Omental fat pad (tissue), 4 donors: ENCODE results near the gene DUSP7. TPM values are rescaled to one million over a fixed set of nuclear protein-coding genes. Genes with fewer than 3 reads are reported as not detected.
A peak's percentile ranks its signal among the peaks of the same experiment; 100 is the strongest.

Experiments
- ATAC-seq: fragments of 150-250 bp; one replicate; pipeline ENCODE4 v1.9.1; 2016; ENCODE audit warnings: mild to moderate bottlenecking, moderate library complexity; ENCODE audit not compliant: low FRiP score
- DNase-seq: peaks from one replicate; pipeline ENCODE4 v3.0.0-alpha.2; 2019; ENCODE audit warnings: low spot score
- total RNA-seq, 4 donors: library from RNA; depleted of rRNA; stranded (reverse); fragments of >200 nt; gene quantifications; one replicate each; pipeline ENCODE4 v1.1.0, GENCODE V29; 2016
- TF ChIP-seq, protein P1 (sequence below), 3 donors: fragments of 450-650 bp; IDR thresholded peaks; one replicate each; pipeline ENCODE4 v1.5.1; 2016 to 2017; ENCODE audit warnings: antibody characterized with exemption in 3 of 3, mild to moderate bottlenecking in 3 of 3, moderate library complexity in 2 of 3

Gene DUSP7
- total RNA-seq, 4 donors from 2014 or later, result 5.5 to 22.2 (median 16.8) TPM

DNA sequence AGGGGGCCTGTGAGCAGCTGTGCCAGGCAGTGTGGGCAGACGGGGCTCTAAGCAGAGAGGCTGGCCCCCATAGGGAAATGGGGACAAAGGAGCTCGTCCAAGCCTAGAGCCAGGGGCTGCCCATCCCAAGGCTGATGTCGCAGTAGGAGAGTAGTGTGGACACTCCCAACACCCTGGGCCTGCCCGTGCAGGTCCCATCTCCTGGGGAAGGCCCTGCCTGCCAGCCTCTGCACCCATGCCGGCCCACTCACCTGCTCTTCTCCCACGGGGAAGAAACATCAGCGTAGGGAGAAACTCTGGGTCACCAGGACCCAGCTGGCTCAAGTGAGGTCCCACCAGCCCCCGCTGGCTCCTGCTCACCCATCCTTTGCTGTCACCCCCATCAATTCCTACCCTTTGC, 10.7 kb upstream of the DUSP7 start:
- TF ChIP-seq, protein P1, sequence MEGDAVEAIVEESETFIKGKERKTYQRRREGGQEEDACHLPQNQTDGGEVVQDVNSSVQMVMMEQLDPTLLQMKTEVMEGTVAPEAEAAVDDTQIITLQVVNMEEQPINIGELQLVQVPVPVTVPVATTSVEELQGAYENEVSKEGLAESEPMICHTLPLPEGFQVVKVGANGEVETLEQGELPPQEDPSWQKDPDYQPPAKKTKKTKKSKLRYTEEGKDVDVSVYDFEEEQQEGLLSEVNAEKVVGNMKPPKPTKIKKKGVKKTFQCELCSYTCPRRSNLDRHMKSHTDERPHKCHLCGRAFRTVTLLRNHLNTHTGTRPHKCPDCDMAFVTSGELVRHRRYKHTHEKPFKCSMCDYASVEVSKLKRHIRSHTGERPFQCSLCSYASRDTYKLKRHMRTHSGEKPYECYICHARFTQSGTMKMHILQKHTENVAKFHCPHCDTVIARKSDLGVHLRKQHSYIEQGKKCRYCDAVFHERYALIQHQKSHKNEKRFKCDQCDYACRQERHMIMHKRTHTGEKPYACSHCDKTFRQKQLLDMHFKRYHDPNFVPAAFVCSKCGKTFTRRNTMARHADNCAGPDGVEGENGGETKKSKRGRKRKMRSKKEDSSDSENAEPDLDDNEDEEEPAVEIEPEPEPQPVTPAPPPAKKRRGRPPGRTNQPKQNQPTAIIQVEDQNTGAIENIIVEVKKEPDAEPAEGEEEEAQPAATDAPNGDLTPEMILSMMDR (IDR thresholded peaks at IDR 0.05), result no peak
- no peak for ATAC-seq
- DNase-seq, result no peak

DNA sequence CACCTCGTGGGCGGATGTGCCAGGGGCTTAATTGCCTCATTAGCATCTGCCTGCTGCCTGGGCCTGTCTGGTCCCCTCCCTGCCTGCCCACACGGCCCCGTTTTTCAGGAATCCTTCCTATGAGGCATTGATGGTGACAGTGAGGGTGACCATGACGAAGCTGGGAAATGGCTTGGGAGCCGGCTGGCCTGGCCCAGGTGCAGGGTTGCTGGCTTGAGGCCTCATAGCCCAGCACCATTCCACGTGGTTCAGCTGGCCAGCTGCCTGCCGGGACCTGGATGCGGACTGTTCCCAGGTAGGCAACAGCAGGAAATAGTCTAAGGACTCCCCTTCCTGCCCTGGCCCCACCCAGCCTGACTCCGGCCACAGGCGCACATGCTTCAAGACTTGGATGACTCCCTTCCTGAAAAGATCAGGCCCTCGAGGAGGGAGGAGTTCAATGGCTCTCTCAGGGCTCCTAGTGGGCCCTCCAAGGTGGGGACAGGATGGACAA, 8.9 kb upstream of the DUSP7 start:
- TF ChIP-seq, protein P1 (IDR thresholded peaks at IDR 0.05), result no peak
- DNase-seq (no peak), ATAC-seq (no peak)

DNA sequence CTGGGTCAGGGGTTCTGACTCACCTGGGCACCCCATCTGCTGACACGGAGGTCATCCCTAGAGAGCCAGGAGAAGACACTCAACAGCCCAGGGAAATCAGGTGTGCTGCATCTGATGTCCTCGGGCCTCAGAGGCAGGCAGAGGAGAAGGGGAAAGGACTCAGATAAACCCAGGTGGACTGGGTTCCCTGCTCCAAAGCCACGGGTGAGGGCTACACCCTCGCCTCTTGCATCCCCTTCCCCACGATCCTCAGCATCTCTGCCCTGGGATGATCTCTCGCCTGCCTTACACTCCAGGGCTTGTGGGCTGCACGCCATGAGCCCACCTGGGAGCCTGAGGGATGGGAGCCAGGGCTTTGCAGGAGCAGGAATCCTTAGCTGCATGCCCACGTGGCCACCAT, 8.2 kb upstream of the DUSP7 start:
- TF ChIP-seq, protein P1 (IDR thresholded peaks at IDR 0.05), result no peak
- ATAC-seq (no peak), DNase-seq (no peak)

DNA sequence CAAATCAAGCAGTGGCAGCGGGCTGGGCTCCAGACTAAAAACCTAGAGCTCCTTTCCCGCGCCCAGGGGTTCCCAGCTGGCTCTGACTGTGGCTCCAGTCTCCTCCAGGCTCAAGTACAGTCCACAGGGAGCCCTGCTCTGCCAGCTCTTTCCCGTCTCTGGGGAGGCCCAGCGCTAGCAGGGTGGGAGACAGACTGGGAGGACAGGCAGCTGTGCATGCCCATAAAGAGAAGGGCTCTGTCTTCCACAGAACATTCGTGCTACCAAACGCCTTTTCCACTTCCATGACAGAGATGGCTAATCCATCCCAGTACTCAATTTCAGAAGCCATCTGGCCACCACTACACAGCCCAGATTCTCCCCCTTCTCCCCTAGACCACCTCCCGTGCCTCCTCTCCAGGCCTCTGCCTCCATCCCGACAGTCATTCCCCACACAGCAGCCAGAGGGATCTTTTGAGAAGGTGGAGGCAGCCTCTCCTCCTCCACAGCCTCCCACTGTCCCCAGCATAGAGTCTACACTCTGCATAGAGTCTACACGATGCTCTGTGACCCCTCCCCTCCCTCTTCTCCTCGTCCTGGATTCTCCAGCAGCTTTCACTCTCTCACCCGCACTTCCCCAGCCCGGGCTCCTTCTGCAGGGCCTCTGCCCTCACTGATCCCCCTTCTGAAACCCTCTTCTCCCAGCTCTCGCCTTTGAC, 6.8 kb upstream of the DUSP7 start:
- ATAC-seq (no peak), DNase-seq (no peak)
- TF ChIP-seq, protein P1 (IDR thresholded peaks at IDR 0.05), result no peak

DNA sequence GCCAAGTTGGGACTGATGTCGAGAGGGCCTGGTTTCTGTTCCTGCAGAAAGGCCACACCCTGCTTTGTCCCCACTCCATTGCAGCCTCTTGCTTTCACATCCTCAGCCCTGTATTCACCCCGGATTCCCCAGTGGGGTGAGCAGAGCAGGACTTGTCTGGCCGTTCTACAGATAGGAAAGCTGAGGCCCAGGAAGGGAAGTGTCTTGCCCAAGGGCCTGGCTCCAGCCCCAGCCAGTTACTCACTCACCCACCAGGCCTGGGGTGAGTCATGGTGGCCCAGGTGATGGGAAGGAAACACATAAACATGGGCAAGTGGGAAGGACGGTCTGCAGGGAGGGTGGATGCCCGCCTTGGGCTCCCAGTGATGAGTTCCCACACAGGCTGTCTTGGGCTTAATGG, 6.1 kb upstream of the DUSP7 start:
- ATAC-seq, result peak; percentile 29
- TF ChIP-seq, protein P1 (IDR thresholded peaks at IDR 0.05), result no peak
- no peak for DNase-seq

DNA sequence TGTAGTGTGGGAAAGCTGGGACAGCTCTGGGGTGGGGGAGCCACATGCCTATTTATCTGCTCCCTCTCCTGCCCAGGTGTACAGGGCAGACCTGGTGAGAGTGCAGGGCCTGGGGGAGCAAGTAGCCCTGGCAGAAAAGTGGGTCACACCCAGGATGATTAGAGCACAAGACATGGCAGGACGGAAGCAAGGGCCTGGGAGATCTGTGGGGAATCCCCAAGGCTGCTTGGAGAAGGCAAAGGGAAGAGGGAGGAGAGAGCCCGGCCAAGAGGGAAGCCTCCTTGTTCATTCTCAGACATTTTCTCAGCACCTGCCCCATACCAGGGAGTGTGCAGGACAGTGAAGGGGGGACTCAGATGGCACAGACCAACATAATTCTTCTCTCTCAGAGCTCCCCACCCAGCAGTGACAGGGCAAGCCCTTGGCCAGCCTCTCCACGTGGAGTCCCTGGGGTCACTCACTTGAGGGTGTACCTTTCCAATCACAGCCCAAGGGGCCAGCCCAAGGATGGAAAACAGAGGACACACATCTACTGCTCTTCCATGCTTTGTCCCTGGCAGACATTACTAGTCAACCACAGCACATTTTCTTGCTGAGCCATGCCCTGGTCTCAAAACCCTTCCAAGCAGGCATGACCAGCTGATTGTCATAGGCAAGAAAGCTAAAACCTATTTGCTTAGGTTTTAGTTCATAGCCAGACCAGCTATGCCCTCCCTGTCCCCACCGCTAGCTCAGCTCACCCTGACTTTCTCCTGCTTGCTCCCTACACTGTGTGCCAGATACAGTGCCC, 4.9 kb upstream of the DUSP7 start:
- TF ChIP-seq, protein P1 (IDR thresholded peaks at IDR 0.05), result no peak
- ATAC-seq, result no peak
- no peak for DNase-seq
